Measurements from ENCODE around the gene PRKAG3.
"Not testable (repeated sequence)": the region's sequence is repeated elsewhere in the genome, so short reads cannot be mapped to it uniquely, and the experiment has no call there.

The PRKAG3 gene

DNA sequence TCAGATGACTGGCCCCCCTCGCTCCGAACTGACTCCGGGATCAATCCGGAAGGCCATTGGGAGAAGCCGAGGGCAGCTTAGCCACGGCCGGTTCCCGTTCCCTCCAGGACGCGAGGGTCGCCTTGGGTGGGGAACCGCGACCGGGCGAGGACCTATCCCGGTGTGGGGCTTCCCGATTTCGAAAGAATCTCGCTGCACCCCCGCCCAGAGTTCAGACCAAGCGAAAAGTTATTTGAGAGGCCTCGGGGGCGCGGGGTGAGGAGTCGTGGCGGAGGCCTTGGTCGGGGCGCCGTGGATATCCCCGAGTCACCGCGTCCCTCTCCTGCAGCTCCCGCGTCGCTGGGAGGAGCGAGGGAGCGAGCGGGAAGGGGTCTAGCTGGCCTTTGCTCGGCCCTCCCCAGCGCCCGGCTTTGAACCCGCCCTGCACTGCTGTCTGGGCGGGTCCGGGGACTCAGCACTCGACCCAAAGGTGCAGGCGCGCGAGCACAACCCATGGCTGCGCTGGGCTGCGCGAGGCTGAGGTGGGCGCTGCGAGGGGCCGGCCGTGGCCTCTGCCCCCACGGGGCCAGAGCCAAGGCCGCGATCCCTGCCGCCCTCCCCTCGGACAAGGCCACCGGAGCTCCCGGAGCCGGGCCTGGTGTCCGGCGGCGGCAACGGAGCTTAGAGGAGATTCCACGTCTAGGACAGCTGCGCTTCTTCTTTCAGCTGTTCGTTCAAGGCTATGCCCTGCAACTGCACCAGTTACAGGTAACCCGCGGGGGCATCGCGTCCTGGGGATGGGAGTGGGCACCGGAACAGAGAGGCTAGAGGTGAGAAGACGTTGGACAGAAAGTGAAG, 49.7 kb downstream of the PRKAG3 start, which contains the start of gene CYP27A1:
Gene CYP27A1, plus strand, starts transcription at position 457 of the 837 bp plus-strand sequence. Its CDS starts 36 bp downstream, at position 493.
- DNase-seq (ENCODE audit: low read depth) = no peak

GRCh38 chr2:218780851-218781690, 50.5 kb downstream of the PRKAG3 start:
- no peak for DNase-seq (ENCODE audit: low read depth)

- DNase-seq (ENCODE audit: low read depth) = no peak
These were observed 51.6 kb downstream of the PRKAG3 start for GRCh38 chr2:218780046-218780445.

DNA sequence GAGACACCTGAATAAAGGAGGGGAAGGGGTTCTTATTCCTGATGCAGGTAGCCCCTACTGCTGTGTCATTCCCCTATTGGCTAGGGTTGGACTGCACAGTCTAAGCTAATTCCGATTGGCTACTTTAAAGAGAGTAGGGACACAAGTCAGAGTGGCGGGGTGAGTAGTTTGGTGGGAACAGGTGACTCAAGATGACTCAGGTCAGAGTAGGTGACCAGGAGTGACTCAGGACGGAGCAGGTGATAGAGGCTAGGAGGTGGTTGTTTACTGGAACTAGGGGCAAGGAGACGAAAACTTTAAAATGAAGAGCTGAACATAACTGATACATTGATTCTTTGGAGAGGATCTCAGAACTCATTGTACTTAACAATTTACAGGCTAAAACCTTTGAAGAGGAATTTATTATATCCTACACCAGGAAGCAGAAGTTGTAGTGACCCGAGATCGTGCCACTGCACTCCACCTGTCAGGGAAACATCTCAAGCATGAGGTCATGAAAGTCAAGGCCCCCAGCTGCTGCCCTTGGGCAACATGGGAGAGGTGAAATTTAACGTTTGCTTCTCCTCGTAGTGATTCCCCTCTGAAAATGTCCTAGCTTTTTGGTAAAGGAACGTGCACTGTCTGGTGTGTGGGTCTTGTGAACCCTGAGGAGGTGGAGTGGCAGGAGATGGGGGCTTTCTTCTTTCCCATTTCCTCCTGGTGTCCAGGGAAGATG, 54.2 kb downstream of the PRKAG3 start:
- DNase-seq (ENCODE audit: low read depth) = no peak

- no peak for DNase-seq (ENCODE audit: low read depth)
These were observed 55.1 kb downstream of the PRKAG3 start for GRCh38 chr2:218776488-218776887.

DNA sequence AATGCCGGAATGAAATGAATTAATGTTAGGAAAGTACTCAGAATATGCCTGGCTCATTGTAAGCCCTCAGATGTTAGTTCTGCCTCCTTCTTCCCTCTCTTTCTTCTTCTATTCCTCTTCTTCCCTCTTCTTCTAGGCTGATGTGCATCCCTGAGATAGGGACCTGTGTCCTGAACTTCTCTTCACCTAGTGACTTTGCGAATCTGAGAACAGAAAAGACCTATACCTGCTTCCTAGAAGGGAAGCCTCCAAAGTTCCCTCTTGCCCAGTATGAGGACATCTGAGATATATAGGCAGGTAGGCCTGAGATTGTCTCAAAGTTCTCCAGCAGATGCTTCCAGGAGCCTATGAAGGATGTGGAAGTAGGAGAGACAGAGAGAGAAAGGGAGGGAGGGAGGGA, 57.7 kb downstream of the PRKAG3 start:
- DNase-seq (ENCODE audit: low read depth) = no peak

- not testable (repeated sequence) for DNase-seq (ENCODE audit: low read depth)
These were observed 58.8 kb downstream of the PRKAG3 start for GRCh38 chr2:218772759-218773158.

Measured in activated T-cell treated with anti-CD3 and anti-CD28 coated beads for 1 hour (primary cell).